ENCODE results near the gene HDAC4. TPM values are rescaled to one million over a fixed set of nuclear protein-coding genes. Genes with fewer than 3 reads are reported as not detected.
A peak's percentile ranks its signal among the peaks of the same experiment; 100 is the strongest.

Gene HDAC4
- total and polyA plus RNA-seq, 10 of the 15 experiments (the other 5 are each of a cell fraction or from before 2014, with no cell fraction given) = 0.22 to 15.7 (median 4.8) TPM

DNA sequence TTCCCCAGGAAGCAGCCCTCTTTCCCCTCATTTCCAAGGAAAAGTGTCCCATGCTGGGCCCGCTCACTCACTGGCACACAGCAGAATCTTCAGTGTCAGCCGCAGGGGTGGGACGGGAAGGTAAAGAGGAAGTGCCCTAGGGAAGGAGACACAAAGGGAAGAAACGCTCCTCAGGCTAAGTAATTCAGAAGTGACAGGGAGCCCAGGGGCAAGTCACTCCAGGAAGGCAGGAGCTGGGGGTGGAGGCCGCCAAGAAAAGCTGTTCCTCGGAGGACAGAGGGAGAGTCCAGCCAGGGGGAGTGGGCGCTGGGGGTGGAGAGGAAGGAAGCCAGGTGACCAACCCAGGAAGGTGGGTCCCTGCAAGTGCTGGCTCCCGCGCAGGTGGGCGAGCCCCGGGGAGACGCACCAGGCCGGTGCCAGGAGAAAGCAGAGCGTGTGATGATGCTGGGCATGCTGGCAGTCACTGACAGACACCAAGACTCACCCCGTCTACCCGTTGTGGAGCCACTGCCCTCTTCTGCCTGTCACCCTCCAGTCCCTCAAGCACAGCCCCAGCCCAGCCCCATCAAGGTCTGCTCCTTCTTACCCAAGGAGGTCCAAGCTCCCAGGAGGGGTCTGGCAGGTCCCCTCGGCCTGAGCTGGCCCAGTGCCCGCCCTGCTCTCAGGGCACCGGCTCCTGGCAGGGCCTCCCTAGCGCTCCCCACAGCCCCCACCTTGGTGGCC is 21.7 kb downstream of the HDAC4 start:
- ChIA-PET RAD21 (ENCODE audit: unreplicated experiment) (no interaction called here), SMC1A (ENCODE audit: uncharacterized antibody, unreplicated experiment) (no interaction called here), CTCF (interaction anchor here (4.2 kb wide), 1 partner anchor 10 kb away, joined by 25 read pairs; no protein-coding TSS in a partner anchor), POLR2A (no interaction called here)
- in situ Hi-C loops (cut with MboI) (no loop called here), intact Hi-C loops (cut with micrococcal nuclease; ENCODE audit: unreplicated experiment) (no loop called here)
- ATAC-seq (no peak), FAIRE-seq (no peak), DNase-seq (ENCODE audit: low read depth, low spot score) (no peak)
- Histone ChIP-seq H4K20me1 (ENCODE audit: control insufficient read depth, insufficient read depth) (no peaks in the 10 kb centered on the region), H3K4me2 (ENCODE audit: control insufficient read depth, insufficient read depth) (no peak overlapping the region), H3K79me2 (ENCODE audit: control insufficient read depth, insufficient read depth, low read length) (no peaks in the 10 kb centered on the region), H2AFZ (ENCODE audit: control insufficient read depth, low read depth, low read length) (no peak overlapping the region), H3K27ac (ENCODE audit: control insufficient read depth, insufficient read depth) (no peak overlapping the region), H3K27me3 (replicated peaks in 1 of 2; ENCODE audit: control insufficient read depth in 2 of 2, insufficient read depth in 2 of 2, low read length in 1 of 2) (no peaks in the 10 kb centered on the region), H3K36me3 (ENCODE audit: control insufficient read depth in 2 of 2, insufficient read depth in 2 of 2, low read length in 1 of 2) (no peaks in the 10 kb centered on the region; a peak in 1 of 4 replicates), H3K9me3 (replicated peaks; ENCODE audit: control insufficient read depth, insufficient read depth, low read length) (no peaks in the 10 kb centered on the region), H3K4me3 (no peak overlapping the region), H3K4me1 (ENCODE audit: control insufficient read depth, insufficient read depth, low read length) (peaks cover 12% of the 10 kb centered on the region), H3K9ac (ENCODE audit: control insufficient read depth, insufficient read depth, low read length) (no peak overlapping the region)
- BruUV-seq (replicated peaks) = no TSS peak
- 94% methylated on average over 11 of the region's 20 CpGs for WGBS (ENCODE audit: insufficient coverage, insufficient replicate concordance, low lambda C conversion rate, missing lambda C conversion rate)
- TF ChIP-seq IRF4 (IDR thresholded peaks at IDR 0.05; ENCODE audit: low read depth, low read length) (no peak), SPI1 (IDR thresholded peaks at IDR 0.05; ENCODE audit: borderline replicate concordance, insufficient read depth, low read depth, low read length) (0 out of 2 replicates have a peak, but pooled peaks have one; percentile 12)

DNA sequence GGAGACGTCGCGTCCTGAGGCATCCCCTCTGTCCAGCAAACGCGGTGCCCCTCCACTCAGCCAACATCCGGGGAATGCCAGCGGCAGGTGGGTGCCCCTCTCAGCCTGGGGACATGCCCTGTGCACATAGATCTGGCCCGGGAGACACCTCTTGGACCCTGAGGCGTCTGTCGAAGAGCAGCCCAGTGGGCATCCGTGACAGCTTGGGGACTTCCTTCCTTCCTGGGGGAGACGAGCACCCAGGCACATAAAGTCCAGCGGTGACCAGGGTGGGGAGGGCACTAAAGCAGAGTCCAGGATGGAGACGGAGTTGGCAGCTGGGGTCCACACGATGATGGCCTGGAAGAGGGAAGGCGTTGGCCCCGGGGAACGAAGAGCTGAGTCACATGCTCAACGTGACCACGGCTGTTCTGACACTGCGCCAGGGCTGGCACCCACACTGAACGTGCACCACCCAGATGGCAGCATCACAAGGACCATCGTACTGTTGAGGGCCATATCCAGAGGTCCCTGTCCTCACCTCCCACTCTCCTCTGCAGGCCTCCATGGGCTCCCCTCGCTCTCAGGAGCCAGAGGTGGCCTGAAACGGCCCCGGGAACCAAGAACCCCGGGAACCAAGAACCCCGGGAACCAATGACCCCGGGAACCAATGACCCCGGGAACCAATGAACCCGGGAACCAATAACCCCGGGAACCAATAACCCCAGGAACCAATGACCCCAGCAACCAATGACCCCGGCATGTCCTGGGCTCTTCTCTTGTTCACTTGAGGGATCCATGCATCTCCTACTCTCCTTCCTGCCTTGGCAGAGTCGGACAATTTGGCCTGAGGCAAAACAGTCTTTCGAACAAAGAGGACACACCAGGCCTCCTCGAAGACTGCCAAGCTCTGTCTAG is 22.6 kb downstream of the HDAC4 start:
- H3K4me3 ChIP-seq = no peak overlapping the region
- no peak overlapping the region for H2AFZ ChIP-seq (ENCODE audit: control insufficient read depth, low read depth, low read length)
- POLR2A ChIA-PET = interaction anchor here (0.6 kb wide), 1 partner anchor 82 kb away, joined by 3 read pairs; no protein-coding TSS in a partner anchor
- RAD21 ChIA-PET (ENCODE audit: unreplicated experiment) = no interaction called here
- DNase-seq (ENCODE audit: low read depth, low spot score) (no peak), FAIRE-seq (no peak), ATAC-seq (no peak)
- no peak overlapping the region for H3K9ac ChIP-seq (ENCODE audit: control insufficient read depth, insufficient read depth, low read length)
- H3K4me2 ChIP-seq (ENCODE audit: control insufficient read depth, insufficient read depth) = no peak overlapping the region
- no peak overlapping the region for H3K27ac ChIP-seq (ENCODE audit: control insufficient read depth, insufficient read depth)
- no peaks in the 10 kb centered on the region for H3K79me2 ChIP-seq (ENCODE audit: control insufficient read depth, insufficient read depth, low read length)
- intact Hi-C loops (cut with micrococcal nuclease; ENCODE audit: unreplicated experiment) (no loop called here), in situ Hi-C loops (cut with MboI) (no loop called here)
- peaks cover 12% of the 10 kb centered on the region for H3K4me1 ChIP-seq (ENCODE audit: control insufficient read depth, insufficient read depth, low read length)
- no peaks in the 10 kb centered on the region; a peak in 1 of 4 replicates for H3K36me3 ChIP-seq (ENCODE audit: control insufficient read depth in 2 of 2, insufficient read depth in 2 of 2, low read length in 1 of 2)
- H4K20me1 ChIP-seq (ENCODE audit: control insufficient read depth, insufficient read depth) = no peaks in the 10 kb centered on the region
- TF ChIP-seq TCF12 (IDR thresholded peaks at IDR 0.05; ENCODE audit: low read depth, low read length) (0 out of 2 replicates have a peak, but pooled peaks have one; percentile 22), WRNIP1 (IDR thresholded peaks at IDR 0.05; ENCODE audit: borderline replicate concordance, low read depth, low read length) (no peak)
- no peaks in the 10 kb centered on the region for H3K27me3 ChIP-seq (replicated peaks in 1 of 2; ENCODE audit: control insufficient read depth in 2 of 2, insufficient read depth in 2 of 2, low read length in 1 of 2)
- no TSS peak for BruUV-seq (replicated peaks)
- 95% methylated on average over 34 of the region's 36 CpGs for WGBS (ENCODE audit: insufficient coverage, insufficient replicate concordance, low lambda C conversion rate, missing lambda C conversion rate)
- H3K9me3 ChIP-seq (replicated peaks; ENCODE audit: control insufficient read depth, insufficient read depth, low read length) = no peaks in the 10 kb centered on the region
- CTCF ChIA-PET = no interaction called here
- SMC1A ChIA-PET (ENCODE audit: uncharacterized antibody, unreplicated experiment) = no interaction called here

All from GM12878 (cell line).